ENCODE results near the gene COL15A1.

GRCh38 chr9:99021512-99021911 is 77.8 kb downstream of the COL15A1 start:
- TF ChIP-seq CTCF (IDR thresholded peaks at IDR 0.05) (no peak), POLR2AphosphoS5 (IDR thresholded peaks at IDR 0.05; ENCODE audit: low read depth, low read length) (no peak), SIN3A (IDR thresholded peaks at IDR 0.05; ENCODE audit: borderline replicate concordance, insufficient read depth, low read depth, low read length) (no peak), TCF7L2 (IDR thresholded peaks at IDR 0.05; ENCODE audit: low read depth, low read length) (no peak)

Data from Panc1 (cell line).